Measurements from ENCODE around the gene PIP4K2C.
"Not testable (repeated sequence)": the region's sequence is repeated elsewhere in the genome, so short reads cannot be mapped to it uniquely, and the experiment has no call there.

PIP4K2C gene

DNA sequence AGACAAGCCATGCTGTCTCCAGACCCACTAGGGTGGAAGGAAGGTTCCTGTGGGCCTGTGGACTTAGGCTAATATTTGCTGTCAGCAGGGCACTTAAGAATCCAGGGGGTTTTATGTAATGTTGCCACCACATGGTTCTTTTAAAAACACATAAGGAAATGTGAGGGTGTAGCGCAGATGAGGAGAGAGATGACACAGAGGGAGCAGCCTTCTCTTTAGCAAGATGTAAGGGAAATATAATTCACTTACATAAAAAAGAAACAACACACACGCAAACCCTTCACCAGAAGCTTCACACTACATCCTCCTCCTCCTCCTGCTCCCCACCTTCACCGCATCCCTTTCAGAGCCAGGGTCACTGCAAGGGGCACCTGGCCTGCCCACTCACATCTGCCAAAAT is 4.9 kb upstream of the PIP4K2C start:
- no peak for DNase-seq

GRCh38 chr12:57586832-57587429 is 4.1 kb upstream of the PIP4K2C start:
- no peak for DNase-seq

DNA sequence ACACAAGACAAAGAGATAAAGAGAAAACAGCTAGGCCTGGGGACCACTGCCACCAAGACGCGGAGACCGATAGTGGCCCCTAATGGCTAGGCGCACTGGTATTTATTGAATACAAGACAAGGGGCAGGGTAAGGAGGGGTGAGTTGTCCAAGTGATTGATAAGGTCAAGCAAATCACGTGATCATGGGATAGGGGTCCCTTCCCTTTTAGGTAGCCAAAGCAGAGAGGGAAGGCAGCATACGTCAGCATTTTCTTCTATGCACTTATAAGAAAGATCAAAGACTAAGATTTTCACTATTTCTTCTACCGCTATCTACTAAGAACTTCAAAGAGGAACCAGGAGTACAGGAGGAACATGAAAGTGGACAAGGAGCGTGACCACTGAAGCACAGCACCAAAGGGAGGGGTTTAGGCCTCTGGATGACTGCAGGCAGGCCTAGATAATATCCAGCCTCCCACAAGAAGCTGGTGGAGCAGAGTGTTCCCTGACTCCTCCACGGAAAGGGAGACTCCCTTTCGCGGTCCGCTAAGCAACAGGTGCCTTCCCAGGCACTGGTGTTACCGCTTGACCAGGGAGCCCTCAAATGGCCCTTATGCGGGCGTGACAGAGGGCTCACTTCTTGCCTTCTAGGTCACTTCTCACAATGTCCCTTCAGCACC is 1.9 kb upstream of the PIP4K2C start:
- DNase-seq, result not testable (repeated sequence)

- no peak for DNase-seq
Measured at GRCh38 chr12:57590479-57590863, 521 bp upstream of the PIP4K2C start.

GRCh38 chr12:57591782-57592325 is 862 bp downstream of the PIP4K2C start:
- DNase-seq, result no peak

DNA sequence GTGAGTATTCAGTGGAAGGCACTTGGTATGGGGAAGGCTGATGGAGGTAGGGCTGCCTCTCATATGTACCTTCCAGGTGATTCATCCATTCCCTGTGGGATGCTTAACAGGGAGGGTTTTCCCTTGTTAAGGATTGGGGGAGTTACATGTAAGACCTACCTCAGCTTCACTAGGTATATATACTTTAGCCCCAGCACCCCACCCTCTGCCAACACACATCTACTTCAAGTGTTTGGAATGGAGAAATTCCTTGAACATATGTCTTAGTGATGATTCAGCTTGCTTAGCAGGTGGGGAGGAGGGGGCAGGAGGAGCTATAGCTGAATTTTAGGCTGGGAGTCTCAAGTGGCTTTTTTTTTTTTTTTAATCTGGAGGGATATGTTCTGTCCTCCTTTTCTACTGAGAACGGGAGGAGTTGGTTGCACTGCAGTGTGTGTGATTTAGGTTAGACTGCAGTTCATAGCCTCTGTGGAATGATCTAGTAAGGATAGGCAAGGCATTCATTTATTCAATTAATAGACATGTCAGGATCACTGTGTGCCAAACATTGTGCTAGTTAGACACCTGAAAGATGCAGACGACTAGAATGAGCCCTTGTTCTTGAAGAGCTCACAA is 1.7 kb downstream of the PIP4K2C start:
- DNase-seq, result no peak

DNA sequence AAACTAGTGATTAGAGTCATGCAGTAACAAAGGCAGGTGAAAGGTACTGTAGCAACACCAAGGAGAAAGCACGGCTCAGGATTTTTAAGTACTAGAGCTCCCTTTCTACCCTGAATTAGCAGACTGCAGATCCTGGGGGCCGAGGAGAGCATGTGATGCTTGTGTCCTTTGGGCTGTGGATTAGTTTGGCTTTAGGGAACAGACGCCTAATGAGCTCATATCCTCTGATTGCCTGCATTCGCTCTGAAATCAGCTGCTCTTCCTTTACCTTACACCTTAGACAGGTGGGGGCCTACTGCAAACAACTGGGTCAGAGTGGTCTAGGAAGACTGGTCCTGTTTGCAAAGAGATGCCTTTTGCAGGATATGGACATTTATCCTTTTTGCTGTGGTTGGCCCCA is 2.2 kb downstream of the PIP4K2C start:
- DNase-seq, result no peak

GRCh38 chr12:57600395-57600794 is 9.4 kb downstream of the PIP4K2C start:
- no peak for DNase-seq

DNA sequence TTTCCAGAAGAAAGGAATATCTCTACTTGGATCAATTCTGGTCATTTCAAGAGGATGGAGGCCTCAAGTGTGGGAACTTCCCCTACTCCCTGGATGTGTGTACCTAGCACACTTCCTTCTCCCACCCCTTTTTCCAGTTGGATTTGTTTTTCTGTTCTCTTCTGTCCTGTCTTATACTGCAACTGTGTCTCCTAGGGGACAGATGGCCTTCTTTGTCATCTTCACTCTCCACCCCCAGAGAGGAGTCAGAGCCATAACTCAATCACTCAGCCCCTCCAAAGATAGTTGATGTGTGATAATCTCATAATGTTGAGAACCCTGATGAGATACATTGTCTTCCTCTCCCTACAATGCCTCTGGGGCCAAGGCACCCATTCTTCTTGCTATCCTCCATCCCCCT is 11.6 kb downstream of the PIP4K2C start:
- no peak for DNase-seq

- no peak for DNase-seq
Measured at GRCh38 chr12:57603324-57603723, 12.3 kb downstream of the PIP4K2C start.

GRCh38 chr12:57603815-57604453 is 12.9 kb downstream of the PIP4K2C start:
- DNase-seq, result no peak

DNA sequence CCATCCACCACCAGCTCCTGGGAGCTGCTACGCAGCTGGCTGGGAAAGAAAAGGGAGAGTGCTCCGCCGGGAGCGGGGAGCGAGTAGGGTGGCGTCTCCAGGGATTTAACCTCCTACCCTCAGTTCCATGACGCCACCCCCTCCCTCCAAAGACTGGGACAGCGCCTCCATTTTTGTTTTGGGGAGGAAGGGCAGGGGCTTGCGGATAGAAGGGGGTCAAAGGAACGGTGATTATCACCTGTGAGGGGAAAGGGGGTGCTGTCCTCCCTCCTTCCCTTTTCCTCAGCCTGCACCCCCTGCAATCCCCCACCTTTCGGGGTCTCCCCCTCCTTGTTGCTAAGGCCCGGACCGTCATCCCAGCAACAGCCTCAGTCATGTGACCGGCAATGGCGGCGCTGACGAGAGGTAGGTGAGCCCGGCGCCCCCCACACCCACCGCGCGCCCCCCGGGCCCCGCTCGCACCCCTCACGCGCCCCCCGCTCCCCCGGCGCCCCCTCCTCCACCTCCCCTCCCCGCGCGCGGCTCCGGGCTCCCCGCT is 13.5 kb downstream of the PIP4K2C start, which contains the start of gene DTX3:
TSS of gene DTX3 (plus strand) at position 371 of the 538 bp plus-strand sequence. CDS start 1,694 bp downstream, outside the sequence.
- DNase-seq, result no peak

DNA sequence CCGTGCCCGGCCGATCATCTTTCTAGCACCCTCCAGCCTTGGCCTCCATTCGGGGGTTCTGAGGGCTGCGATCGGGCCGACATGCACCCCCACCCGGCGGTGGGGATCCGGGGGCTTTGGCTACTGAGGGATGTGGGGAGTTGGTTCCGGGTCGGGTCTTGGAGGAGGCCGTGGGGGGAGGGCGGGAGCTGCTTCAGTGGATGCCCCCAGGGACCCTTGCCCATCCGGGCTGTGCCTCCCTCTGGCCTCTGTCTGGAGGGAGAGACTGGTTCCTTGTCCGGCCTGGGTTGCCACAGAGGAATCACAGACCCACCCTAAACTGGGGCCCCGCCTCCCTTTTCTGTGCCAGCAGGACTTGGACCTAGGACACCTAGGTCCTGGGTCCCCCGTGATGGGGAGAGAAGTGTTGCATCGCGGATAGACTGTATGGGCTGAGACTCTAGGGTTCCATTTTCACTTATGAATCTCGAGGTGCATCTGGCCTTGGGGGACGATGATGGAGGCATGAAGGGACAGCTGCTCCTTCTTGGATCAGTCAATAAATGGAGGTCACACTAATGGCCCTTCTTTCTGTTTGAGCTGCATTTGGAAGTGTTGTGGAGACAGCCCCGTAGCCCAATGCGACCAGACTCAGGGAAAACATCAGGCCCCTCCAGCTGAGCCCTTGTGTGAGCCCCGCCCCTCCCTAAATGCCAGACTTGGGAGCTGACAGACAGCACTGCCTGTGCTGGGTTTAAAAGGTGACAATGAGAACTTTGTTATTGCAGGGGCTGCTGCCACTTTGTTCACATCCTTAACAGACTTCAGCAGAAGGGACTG is 14.2 kb downstream of the PIP4K2C start:
- no peak for DNase-seq

GRCh38 chr12:57605811-57606311 is 14.9 kb downstream of the PIP4K2C start:
- DNase-seq, result no peak

GRCh38 chr12:57606399-57606798 is 15.4 kb downstream of the PIP4K2C start:
- no peak for DNase-seq

DNA sequence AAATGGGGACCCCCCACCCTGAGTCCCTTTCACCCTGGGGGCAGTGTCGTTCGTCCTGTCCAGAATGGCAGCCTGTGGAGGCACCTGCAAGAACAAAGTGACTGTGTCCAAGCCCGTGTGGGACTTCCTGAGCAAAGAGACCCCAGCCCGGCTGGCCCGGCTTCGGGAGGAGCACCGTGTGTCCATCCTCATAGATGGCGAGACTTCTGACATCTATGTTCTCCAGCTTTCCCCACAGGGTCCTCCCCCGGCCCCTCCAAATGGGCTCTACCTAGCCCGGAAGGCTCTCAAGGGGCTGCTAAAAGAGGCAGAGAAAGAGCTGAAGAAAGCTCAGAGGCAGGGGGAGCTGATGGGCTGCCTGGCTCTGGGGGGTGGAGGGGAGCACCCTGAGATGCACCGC is 15.8 kb downstream of the PIP4K2C start:
- no peak for DNase-seq

DNA sequence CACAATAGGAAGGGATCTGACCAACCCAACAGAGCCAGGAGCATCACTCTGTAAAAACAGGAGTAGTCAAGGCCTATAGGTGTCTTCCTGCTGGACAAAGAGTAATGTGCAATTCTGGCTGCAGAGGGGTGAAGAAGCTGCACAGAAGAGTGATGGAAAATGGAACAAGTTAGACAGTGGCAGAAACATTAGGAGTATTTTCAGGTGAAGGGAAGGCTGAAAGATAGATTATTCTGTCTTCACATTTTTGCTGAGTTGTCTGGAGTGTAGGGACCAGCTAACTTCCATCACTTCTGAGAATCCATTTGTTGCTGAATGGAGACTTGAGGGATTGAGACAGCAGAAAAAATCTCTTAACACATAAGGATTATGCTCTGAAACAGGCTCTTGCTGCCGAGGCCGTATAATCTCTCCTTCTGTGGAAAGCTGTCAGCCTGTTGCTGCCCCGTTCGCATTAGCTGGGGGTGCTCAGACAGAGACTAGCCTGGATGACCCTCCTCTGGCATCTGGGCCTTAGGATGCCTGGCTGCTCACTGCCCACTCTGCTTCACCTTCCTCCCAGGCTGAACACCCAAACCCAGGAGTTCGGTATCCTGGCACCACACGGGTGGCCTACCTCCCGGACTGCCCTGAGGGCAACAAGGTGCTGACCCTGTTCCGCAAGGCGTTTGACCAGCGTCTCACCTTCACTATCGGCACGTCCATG is 17.1 kb downstream of the PIP4K2C start:
- no peak for DNase-seq

- no peak for DNase-seq
Measured at GRCh38 chr12:57609101-57609780, 18.2 kb downstream of the PIP4K2C start.

GRCh38 chr12:57609781-57610553 is 19.0 kb downstream of the PIP4K2C start:
- no peak for DNase-seq

- no peak for DNase-seq
Measured at GRCh38 chr12:57610554-57611107, 19.6 kb downstream of the PIP4K2C start.

Measured in RPMI8226 (cell line).